HL-60/S4 (cell line): ENCODE measurements around the gene PSMB1.
"Not testable (repeated sequence)": the region's sequence is repeated elsewhere in the genome, so short reads cannot be mapped to it uniquely, and the experiment has no call there.

ENCODE experiments used
- in situ Hi-C: fragments of 300-500 bp; cut with MboI; formaldehyde crosslinking; loops from 2 replicates; pipeline ENCODE4 v1.14.3; 2022; ENCODE audit warnings: low sequenced_read_pairs

PSMB1 gene

DNA sequence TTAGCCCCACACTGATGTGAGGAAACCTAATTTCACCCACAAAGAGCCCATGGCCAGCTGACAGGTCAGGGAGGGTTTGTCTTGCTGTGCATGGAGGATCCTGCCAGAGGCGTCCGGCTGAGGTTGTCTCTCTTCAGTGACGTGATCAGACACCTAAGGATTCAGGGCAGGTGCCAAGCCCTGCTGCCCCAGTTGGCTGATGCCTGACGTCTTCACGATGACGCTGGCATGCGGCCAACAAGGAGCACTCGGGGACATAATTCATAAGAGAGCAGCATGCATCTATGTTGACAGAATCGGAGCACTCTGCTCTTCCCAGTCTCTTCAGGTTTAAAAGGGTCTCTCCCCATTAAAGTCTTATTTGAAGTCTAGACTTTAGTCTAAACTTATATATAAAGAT is 47.8 kb downstream of the PSMB1 start:
- in situ Hi-C loops, result no loop called here

DNA sequence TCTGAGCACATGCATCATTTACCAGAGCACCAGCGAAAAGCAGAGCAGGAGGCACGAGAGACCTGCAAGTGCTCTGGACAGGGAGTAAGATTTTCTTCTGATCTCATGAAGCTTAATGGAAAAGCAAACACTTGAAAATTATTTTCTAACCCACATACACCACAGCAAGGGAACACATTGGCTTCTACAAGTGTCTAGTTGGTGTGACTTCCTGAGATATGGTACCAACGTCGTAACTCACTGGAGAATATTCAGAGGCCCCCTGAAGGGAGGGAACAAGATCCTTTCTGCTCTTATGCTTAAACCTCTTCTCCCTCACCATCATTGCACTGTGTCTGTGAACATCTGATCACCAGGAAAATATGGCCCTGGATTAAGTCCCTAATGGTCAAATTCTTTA is 48.6 kb downstream of the PSMB1 start:
- in situ Hi-C loops, result no loop called here

DNA sequence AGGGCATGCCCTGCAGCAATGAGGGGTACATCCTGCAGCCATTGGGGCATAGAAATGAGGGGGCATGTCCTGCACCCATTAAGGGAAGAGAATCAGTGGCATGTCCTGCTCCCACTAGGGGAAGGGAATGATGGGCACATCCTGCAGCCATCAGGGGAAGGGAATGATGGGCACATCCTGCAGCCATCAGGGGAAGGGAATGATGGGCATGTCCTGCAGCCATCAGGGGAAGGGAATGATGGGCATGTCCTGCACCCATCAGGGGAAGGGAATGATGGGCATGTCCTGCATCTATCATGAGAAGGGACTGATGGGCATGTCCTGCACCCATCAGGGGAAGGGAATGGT is 49.7 kb downstream of the PSMB1 start:
- in situ Hi-C loops, result no loop called here

DNA sequence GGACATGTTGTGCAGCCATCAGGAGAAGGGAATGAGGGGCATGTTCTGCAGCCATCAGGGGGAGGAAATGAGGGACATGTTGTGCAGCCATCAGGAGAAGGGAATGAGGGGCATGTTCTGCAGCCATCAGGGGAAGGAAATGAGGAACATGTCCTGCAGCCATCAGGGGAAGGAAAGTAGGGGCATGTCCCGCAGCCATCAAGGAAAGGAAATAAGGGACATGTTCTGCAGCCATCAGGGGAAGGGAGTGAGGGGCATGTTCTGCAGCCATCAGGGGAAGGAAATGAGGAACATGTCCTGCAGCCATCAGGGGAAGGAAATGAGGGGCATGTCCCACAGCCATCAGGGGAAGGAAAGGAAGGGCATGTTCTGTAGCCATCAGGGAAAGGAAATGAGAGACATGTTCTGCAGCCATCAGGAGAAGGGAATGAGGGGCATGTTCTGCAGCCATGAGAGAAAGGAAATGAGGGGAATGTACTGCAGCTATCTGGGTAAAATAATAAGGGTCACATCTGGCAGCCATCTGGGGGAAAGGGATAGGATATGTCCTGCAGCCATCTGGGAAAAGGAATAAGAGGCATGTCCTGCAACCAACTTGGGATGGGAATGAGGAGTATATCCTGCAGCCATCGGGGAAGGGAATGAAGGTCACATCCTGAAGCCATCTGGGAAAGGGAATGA is 50.2 kb downstream of the PSMB1 start:
- in situ Hi-C loops, result not testable (repeated sequence)

DNA sequence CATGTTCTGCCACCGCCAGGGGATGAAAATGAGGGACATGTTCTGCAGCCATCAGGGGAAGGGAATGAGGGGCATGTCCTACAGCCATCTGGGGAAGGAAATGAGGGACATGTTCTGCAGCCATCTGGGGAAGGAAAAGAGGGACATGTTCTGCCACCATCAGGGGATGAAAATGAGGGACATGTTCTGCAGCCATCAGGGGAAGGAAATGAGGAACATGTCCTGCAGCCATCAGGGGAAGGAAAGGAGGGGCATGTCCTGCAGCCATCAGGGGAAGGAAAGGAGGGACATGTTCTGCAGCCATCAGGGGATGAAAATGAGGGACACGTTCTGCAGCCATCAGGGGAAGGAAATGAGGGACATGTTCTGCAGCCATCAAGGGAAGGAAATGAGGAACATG is 50.8 kb downstream of the PSMB1 start:
- in situ Hi-C loops, result not testable (repeated sequence)

DNA sequence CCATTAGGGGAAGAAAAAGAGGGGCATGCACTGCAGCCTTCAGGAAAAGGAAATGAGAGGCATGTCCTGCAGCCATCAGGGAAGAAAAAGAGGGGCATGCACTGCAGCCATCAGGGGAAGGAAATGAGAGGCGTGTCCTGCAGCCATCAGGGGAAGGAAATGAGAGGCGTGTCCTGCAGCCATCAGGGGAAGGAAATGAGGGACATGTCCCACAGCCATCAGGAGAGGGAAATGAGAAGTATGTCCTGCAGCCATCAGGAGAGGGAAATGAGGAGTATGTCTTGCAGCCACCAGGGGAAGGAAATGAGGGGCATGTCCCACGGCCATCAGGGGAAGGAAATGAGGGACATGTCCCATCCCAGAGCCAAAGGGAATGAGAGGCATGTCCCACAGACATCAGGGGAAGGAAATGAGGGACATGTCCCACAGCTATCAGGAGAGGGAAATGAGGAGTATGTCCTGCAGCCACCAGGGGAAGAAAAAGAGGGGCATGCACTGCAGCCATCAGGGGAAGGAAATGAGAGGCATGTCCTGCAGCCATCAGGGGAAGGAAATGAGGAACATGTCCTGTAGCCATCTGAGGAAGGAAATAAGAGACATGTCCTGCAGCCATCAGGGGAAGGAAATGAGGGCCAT is 52.0 kb downstream of the PSMB1 start:
- in situ Hi-C loops, result no loop called here

DNA sequence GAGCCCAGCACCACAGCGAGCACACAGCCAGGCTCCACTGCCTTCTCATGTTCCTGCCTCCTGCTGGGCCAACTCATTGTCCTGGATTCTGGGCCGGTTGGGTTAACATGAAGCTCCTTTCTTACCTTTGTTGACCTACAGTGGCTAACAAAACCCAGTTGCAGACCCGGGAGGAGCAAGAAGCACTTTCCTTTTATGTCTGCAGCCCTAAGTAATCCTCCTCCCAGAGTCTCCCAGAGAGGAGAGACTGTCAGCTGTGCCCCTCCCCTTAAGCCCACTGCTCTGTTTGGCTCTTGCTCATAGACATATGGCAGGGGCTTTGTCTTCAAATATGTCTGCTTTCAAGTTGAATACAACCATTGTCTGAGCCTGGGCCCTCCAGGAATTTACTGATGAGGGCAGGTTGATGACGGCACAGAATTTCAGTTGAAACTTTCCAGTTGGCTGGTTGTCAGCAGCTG is 55.2 kb downstream of the PSMB1 start:
- in situ Hi-C loops, result no loop called here

DNA sequence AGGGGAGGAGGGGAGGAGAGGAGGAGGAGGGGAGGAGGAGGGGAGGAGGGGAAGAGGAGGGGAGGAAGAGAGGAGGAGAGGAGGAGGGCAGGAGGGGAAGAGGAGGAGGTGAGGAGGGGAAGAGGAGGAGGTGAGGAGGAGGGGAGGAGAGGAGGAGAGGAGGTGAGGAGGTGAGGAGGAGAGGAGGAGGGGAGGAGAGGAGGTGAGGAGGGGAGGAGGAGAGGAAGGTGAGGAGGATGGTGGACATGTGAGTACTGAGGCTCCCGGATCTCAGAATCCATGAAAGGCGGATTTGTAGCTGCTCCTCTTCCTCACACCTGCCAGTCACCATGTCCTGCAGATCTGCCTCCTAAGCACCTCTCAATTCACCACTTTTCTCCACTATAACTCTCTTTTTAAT is 59.8 kb downstream of the PSMB1 start:
- in situ Hi-C loops, result no loop called here

DNA sequence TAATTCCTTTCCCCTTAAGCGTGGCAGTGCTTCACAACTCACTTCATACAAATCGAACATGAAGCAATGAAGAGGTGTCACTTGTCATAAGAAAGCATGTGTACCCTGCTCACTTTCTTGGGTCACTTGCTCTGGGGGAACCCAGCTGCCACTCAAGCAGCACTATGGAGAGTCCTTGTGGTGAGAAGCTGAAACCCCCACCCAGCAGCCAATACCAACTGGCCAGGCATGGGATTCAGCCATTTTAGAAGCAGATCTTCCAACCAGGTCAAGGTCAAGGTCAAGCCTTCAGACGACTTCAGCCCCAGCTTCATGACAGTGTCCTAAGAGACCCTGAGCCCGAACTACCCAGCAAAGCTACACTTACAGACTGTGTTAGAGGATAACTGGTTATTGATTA is 62.8 kb downstream of the PSMB1 start:
- in situ Hi-C loops, result no loop called here

DNA sequence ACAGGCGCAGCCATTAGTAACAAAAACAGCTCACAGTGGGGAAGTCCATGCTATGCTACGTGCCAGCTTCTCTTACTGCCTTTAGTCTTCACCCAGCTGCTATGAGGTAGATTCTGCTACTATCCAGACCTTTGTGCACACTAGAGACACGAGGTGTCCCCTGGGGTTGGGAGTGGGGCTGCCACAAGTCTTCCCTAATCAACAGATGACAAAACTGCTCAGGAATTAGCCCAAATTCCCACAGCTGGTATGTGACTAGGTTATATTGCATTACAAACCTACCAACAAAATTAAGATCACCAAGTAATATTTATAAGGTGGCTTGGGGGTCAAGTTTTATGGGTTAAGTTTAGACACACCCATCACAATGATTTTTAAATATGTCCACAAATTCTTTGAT is 63.3 kb downstream of the PSMB1 start:
- in situ Hi-C loops, result no loop called here

DNA sequence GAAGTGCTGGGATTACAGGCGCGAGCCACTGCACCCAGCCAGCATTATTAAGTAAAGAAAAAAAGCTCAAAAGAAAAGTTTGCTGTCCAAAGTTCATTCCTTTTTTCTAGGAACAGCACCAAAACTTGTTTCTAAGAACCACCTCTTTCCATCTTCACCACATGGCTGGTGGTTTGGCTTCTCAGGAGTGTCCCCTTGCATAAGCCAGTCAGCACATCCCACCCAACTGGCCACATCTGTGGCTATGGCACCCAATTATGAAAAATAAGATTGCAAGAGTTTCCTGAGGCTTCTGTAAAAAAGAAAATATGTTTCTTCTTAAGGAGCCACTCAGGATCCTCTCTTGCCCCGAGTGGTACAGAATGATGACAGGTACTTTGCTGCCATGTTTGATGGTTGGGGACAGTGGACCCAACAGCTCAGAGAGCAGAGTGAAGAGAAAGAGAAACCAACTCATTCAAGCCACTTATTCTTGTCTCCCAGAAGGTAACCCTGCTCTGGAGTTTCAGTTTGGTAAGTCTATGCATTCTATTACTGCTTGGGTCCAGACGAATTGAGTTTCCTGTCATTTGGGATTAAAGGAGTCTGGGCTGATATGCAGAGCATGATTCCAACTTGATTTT is 65.3 kb downstream of the PSMB1 start:
- in situ Hi-C loops, result no loop called here

DNA sequence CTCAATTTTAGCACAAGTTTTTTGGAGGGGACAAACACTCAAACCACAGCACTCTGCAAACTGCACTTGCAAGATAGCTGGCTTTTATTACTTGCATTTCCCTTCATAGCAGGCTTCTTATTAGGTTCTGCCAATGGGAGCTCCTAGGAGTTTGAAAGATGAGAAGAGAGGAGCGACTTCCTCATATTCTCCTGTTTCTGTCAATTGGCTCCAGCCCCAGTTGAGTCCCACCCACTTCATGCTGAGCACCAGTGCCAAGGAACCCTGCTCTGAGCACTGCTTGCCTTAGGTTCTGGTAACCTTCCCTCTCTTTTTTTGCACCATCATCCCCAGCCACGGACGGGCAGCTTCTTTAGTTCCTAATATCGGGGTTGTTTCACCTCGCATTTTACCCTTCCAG is 67.9 kb downstream of the PSMB1 start:
- in situ Hi-C loops, result no loop called here
